Neural cell (in vitro differentiated cells): Measurements from ENCODE around the gene TCF4. TPM values are rescaled to one million over a fixed set of nuclear protein-coding genes. Genes with fewer than 3 reads are reported as not detected.

Experiments used
- H2AFZ ChIP-seq: fragments of 200-600, 300-800 bp; sonication (generic), shearing (Covaris generic); 2 replicates; pipeline ENCODE4 v1.6.0; 2014; ENCODE audit warnings: low read depth, mild to moderate bottlenecking, antibody characterized with exemption, low read length, moderate library complexity
- H3F3A ChIP-seq: fragments of 200-600 bp; shearing (Covaris generic); 2 replicates; pipeline ENCODE4 v1.6.1; 2016; ENCODE audit warnings: mild to moderate bottlenecking, moderate library complexity, mixed read lengths, antibody characterized with exemption, low read length; ENCODE audit not compliant: insufficient read depth, poor library complexity, severe bottlenecking
- H3K27ac ChIP-seq: fragments of 200-600, 300-800 bp; sonication (generic), shearing (Covaris generic); 2 replicates; pipeline ENCODE4 v1.5.1; 2014; ENCODE audit warnings: mild to moderate bottlenecking, low read length, moderate library complexity
- H3K27me3 ChIP-seq: fragments of 300-800, 200-600 bp; sonication (generic), shearing (Covaris generic); 2 replicates; pipeline ENCODE4 v1.6.0; 2014; ENCODE audit warnings: mild to moderate bottlenecking, low read depth, low read length, moderate library complexity; ENCODE audit not compliant: insufficient read depth
- H3K36me3 ChIP-seq: fragments of 300-800, 200-600 bp; sonication (generic), shearing (Covaris generic); 2 replicates; pipeline ENCODE4 v1.5.1; 2014; ENCODE audit warnings: mild to moderate bottlenecking, antibody characterized with exemption, low read length, moderate library complexity; ENCODE audit not compliant: insufficient read depth
- H3K4me2 ChIP-seq: fragments of 300-800, 200-600 bp; sonication (generic), shearing (Covaris generic); 2 replicates; pipeline ENCODE4 v1.6.0; 2014; ENCODE audit warnings: mild to moderate bottlenecking, low read length
- H3K4me3 ChIP-seq: fragments of 300-800, 200-600 bp; sonication (generic), shearing (Covaris generic); 2 replicates; pipeline ENCODE4 v1.5.1; 2014; ENCODE audit warnings: mild to moderate bottlenecking, low read length, moderate library complexity
- H3K79me2 ChIP-seq: fragments of 200-600 bp; shearing (Covaris generic); replicated peaks from 2 replicates; pipeline ENCODE4 v1.6.0; 2014; ENCODE audit warnings: mild to moderate bottlenecking, low read length, moderate library complexity; ENCODE audit not compliant: insufficient read depth
- H3K9ac ChIP-seq: fragments of 300-800, 200-600 bp; sonication (generic), shearing (Covaris generic); 2 replicates; pipeline ENCODE4 v1.6.1; 2016; ENCODE audit warnings: mild to moderate bottlenecking, low read length, mixed read lengths
- H3K9me2 ChIP-seq: fragments of 200-600 bp; shearing (Covaris generic); 2 replicates; pipeline ENCODE4 v1.6.1; 2016; ENCODE audit warnings: mild to moderate bottlenecking, low read length, mixed read lengths; ENCODE audit not compliant: insufficient read depth
- H3K9me3 ChIP-seq: fragments of 200-600, 300-800 bp; sonication (generic), shearing (Covaris generic); 2 replicates; pipeline ENCODE4 v1.6.1; 2016; ENCODE audit warnings: mild to moderate bottlenecking, mixed run types, low read length, moderate library complexity, mixed read lengths
- H4K20me1 ChIP-seq: fragments of 200-600 bp; shearing (Covaris generic); 2 replicates; pipeline ENCODE4 v1.6.1; 2016; ENCODE audit warnings: mild to moderate bottlenecking, mixed run types; ENCODE audit not compliant: insufficient read depth
- EP300 ChIP-seq: fragments of 450-650 bp; conservative IDR thresholded peaks from 2 replicates; pipeline ENCODE4 v1.6.1; 2014; ENCODE audit warnings: antibody characterized with exemption, mild to moderate bottlenecking, moderate library complexity; ENCODE audit not compliant: poor library complexity, severe bottlenecking
- EZH2 ChIP-seq: fragments of 200-600, 300-800 bp; shearing (Covaris generic), sonication (generic); IDR thresholded peaks from 2 replicates; pipeline ENCODE4 v1.6.1; 2014; ENCODE audit warnings: antibody characterized with exemption, low read length, borderline replicate concordance, mild to moderate bottlenecking; ENCODE audit not compliant: insufficient read depth, poor library complexity, severe bottlenecking
- MXI1 ChIP-seq: fragments of 450-650 bp; conservative IDR thresholded peaks from 2 replicates; pipeline ENCODE4 v1.6.1; 2014; ENCODE audit warnings: antibody characterized with exemption, mild to moderate bottlenecking; ENCODE audit not compliant: poor library complexity, severe bottlenecking
- POLR2AphosphoS5 ChIP-seq: IDR thresholded peaks from 2 replicates; pipeline ENCODE4 v1.6.1; 2012
- RAD21 ChIP-seq: fragments of 450-650 bp; conservative IDR thresholded peaks from 2 replicates; pipeline ENCODE4 v1.6.1; 2014; ENCODE audit warnings: antibody characterized with exemption, mild to moderate bottlenecking, moderate library complexity
- SMC3 ChIP-seq: fragments of 450-650 bp; conservative IDR thresholded peaks from 2 replicates; pipeline ENCODE4 v1.6.1; 2014; ENCODE audit warnings: antibody characterized with exemption, mild to moderate bottlenecking, moderate library complexity; ENCODE audit not compliant: poor library complexity
- TAF1 ChIP-seq: IDR thresholded peaks from 2 replicates; pipeline ENCODE4 v1.6.1; 2012; ENCODE audit warnings: low read depth
- polyA plus RNA-seq: library from polyadenylated mRNA; depleted of rRNA; stranded (reverse); fragments of >200 nt; gene quantifications from 2 replicates; pipeline ENCODE4 v1.2.3, GENCODE V29; 2014
- TF ChIP-seq, protein P1 (sequence below): IDR thresholded peaks from 2 replicates; pipeline ENCODE4 v1.6.1; 2012; ENCODE audit warnings: borderline replicate concordance
- TF ChIP-seq, protein P2 (sequence below): fragments of 450-650 bp; IDR thresholded peaks from 2 replicates; pipeline ENCODE4 v1.5.1; 2014; ENCODE audit warnings: antibody characterized with exemption, mild to moderate bottlenecking, moderate library complexity; ENCODE audit not compliant: poor library complexity, severe bottlenecking

Gene TCF4
- polyA plus RNA-seq, 1 donor from 2014 or later: 7.0 TPM

- no peak for TF ChIP-seq POLR2AphosphoS5
These were observed 12.9 kb downstream of the TCF4 start (continued) for GRCh38 chr18:55575066-55575465.

GRCh38 chr18:55573386-55573785 is 14.6 kb downstream of the TCF4 start:
- Histone ChIP-seq H3K4me2 (no peak overlapping the region), H3K9ac (no peak overlapping the region), H4K20me1 (no peaks in the 10 kb centered on the region), H3K36me3 (no peaks in the 10 kb centered on the region), H3K27me3 (no peaks in the 10 kb centered on the region), H3K9me2 (no peaks in the 10 kb centered on the region), H2AFZ (no peak overlapping the region), H3K9me3 (no peaks in the 10 kb centered on the region), H3F3A (no peaks in the 10 kb centered on the region), H3K27ac (no peak overlapping the region), H3K4me3 (no peak overlapping the region), H3K79me2 (peaks cover 63% of the 10 kb centered on the region)
- no peak for TF ChIP-seq EP300
- TF ChIP-seq EZH2: no peak
- TF ChIP-seq POLR2AphosphoS5: no peak
- no peak for TF ChIP-seq SMC3
- TF ChIP-seq, protein P1, sequence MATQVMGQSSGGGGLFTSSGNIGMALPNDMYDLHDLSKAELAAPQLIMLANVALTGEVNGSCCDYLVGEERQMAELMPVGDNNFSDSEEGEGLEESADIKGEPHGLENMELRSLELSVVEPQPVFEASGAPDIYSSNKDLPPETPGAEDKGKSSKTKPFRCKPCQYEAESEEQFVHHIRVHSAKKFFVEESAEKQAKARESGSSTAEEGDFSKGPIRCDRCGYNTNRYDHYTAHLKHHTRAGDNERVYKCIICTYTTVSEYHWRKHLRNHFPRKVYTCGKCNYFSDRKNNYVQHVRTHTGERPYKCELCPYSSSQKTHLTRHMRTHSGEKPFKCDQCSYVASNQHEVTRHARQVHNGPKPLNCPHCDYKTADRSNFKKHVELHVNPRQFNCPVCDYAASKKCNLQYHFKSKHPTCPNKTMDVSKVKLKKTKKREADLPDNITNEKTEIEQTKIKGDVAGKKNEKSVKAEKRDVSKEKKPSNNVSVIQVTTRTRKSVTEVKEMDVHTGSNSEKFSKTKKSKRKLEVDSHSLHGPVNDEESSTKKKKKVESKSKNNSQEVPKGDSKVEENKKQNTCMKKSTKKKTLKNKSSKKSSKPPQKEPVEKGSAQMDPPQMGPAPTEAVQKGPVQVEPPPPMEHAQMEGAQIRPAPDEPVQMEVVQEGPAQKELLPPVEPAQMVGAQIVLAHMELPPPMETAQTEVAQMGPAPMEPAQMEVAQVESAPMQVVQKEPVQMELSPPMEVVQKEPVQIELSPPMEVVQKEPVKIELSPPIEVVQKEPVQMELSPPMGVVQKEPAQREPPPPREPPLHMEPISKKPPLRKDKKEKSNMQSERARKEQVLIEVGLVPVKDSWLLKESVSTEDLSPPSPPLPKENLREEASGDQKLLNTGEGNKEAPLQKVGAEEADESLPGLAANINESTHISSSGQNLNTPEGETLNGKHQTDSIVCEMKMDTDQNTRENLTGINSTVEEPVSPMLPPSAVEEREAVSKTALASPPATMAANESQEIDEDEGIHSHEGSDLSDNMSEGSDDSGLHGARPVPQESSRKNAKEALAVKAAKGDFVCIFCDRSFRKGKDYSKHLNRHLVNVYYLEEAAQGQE: no peak
- no peak for TF ChIP-seq TAF1
- no peak for TF ChIP-seq MXI1
- TF ChIP-seq, protein P2, sequence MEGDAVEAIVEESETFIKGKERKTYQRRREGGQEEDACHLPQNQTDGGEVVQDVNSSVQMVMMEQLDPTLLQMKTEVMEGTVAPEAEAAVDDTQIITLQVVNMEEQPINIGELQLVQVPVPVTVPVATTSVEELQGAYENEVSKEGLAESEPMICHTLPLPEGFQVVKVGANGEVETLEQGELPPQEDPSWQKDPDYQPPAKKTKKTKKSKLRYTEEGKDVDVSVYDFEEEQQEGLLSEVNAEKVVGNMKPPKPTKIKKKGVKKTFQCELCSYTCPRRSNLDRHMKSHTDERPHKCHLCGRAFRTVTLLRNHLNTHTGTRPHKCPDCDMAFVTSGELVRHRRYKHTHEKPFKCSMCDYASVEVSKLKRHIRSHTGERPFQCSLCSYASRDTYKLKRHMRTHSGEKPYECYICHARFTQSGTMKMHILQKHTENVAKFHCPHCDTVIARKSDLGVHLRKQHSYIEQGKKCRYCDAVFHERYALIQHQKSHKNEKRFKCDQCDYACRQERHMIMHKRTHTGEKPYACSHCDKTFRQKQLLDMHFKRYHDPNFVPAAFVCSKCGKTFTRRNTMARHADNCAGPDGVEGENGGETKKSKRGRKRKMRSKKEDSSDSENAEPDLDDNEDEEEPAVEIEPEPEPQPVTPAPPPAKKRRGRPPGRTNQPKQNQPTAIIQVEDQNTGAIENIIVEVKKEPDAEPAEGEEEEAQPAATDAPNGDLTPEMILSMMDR: no peak
- no peak for TF ChIP-seq RAD21

DNA sequence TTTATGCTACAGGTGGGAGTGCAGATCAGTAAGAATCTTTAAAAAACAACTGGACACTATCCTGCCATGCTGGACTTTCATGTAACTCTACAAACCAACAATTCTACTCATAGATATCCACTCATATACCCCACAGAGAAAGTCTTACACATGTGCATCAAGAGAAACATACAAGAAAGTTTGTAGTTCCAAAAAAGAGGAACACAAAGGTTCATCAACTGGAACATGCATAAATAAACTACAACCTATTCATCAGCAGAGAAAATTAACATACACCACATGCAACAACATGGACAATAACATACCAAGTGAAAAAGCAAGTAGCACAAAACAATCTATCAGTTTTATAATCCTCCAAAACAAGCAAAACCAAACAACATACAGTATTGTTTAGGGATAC is 17.0 kb downstream of the TCF4 start:
- Histone ChIP-seq H2AFZ (no peak overlapping the region), H3K27ac (no peak overlapping the region), H3K9ac (no peak overlapping the region), H3K9me3 (no peaks in the 10 kb centered on the region), H3K36me3 (no peaks in the 10 kb centered on the region), H3K4me2 (no peak overlapping the region), H3K9me2 (no peaks in the 10 kb centered on the region), H3K4me3 (no peak overlapping the region), H3K27me3 (no peaks in the 10 kb centered on the region), H3F3A (no peaks in the 10 kb centered on the region), H4K20me1 (no peaks in the 10 kb centered on the region), H3K79me2 (peaks cover 69% of the 10 kb centered on the region)
- TF ChIP-seq EZH2: no peak
- no peak for TF ChIP-seq POLR2AphosphoS5
- no peak for TF ChIP-seq SMC3
